Natural killer cell (primary cell): ENCODE measurements around the gene STX2. TPM values are rescaled to one million over a fixed set of nuclear protein-coding genes. Genes with fewer than 3 reads are reported as not detected.
A peak's percentile ranks its signal among the peaks of the same experiment; 100 is the strongest.
"Not testable (repeated sequence)": the region's sequence is repeated elsewhere in the genome, so short reads cannot be mapped to it uniquely, and the experiment has no call there.

Source experiments
- ATAC-seq, 3 donors: fragments of 150-1000 bp in 2 of 3; fragments of 200-7000 bp in 1 of 3; cut with Tn5 transposase; 1 replicate in 1 of 3; 2 replicates in 2 of 3; pipeline ENCODE4 v1.10.0; 2021; ENCODE audit warnings: mild to moderate bottlenecking in 2 of 3, moderate library complexity in 2 of 3
- DNase-seq, 2 donors: peaks; one replicate each; pipeline versions ENCODE4 v3.0.0 to v3.0.0-alpha.2; 2013 to 2021; ENCODE audit warnings: mixed read lengths in 1 of 2
- H3K27ac ChIP-seq: one replicate; pipeline ENCODE4 v1.5.1; 2013; ENCODE audit warnings: mild to moderate bottlenecking, low read length
- H3K27me3 ChIP-seq: one replicate; pipeline ENCODE4 v1.6.1; 2013; ENCODE audit warnings: low read length; ENCODE audit not compliant: control insufficient read depth, insufficient read depth
- H3K36me3 ChIP-seq: one replicate; pipeline ENCODE4 v1.6.1; 2013; ENCODE audit warnings: low read length; ENCODE audit not compliant: control insufficient read depth, insufficient read depth
- H3K4me1 ChIP-seq: one replicate; pipeline ENCODE4 v1.6.1; 2013; ENCODE audit warnings: low read length; ENCODE audit not compliant: control insufficient read depth, insufficient read depth
- H3K4me3 ChIP-seq: one replicate; pipeline ENCODE4 v1.5.1; 2013; ENCODE audit warnings: low read length
- H3K9me3 ChIP-seq: one replicate; pipeline ENCODE4 v1.6.1; 2013; ENCODE audit warnings: low read length; ENCODE audit not compliant: control insufficient read depth, insufficient read depth
- H3K27ac Mint-ChIP-seq, 2 donors: one replicate each; pipeline ENCODE4 v1.8.0; 2022; ENCODE audit warnings: mild to moderate bottlenecking in 2 of 2, mixed read lengths in 2 of 2, moderate library complexity in 1 of 2
- H3K27me3 Mint-ChIP-seq, 2 donors: one replicate each; pipeline ENCODE4 v1.8.0; 2022; ENCODE audit warnings: low read depth in 2 of 2, mixed read lengths in 2 of 2
- H3K36me3 Mint-ChIP-seq: one replicate; pipeline ENCODE4 v1.8.0; 2022; ENCODE audit warnings: mixed read lengths
- H3K4me1 Mint-ChIP-seq, 2 donors: one replicate each; pipeline ENCODE4 v1.8.0; 2022; ENCODE audit warnings: mixed read lengths in 2 of 2
- H3K4me3 Mint-ChIP-seq: one replicate; pipeline ENCODE4 v1.8.0; 2022; ENCODE audit warnings: mild to moderate bottlenecking, moderate library complexity, mixed read lengths
- H3K9me3 Mint-ChIP-seq, 2 donors: one replicate each; pipeline ENCODE4 v1.8.0; 2022; ENCODE audit warnings: mixed read lengths in 2 of 2
- WGBS: methylation state at CpG from one replicate; pipeline ENCODE4 v1.1.7; 2013; ENCODE audit warnings: missing lambda C conversion rate; ENCODE audit not compliant: insufficient coverage; 5-methylcytosine and 5-hydroxymethylcytosine counted together
- intact Hi-C: fragments of 100-400 bp; cut with micrococcal nuclease; formaldehyde crosslinking; loops from one replicate; pipeline ENCODE4 v1.14.2; 2022
- total RNA-seq, 4 donors: library from RNA; stranded (reverse); fragments of 120-200 nt in 1 of 4; gene quantifications; one replicate each; pipeline versions ENCODE4 v1.2.3 to v1.2.4, GENCODE V29; 2013 to 2022
- TF ChIP-seq, protein P1 (sequence below): fragments of 200-600 bp; IDR thresholded peaks from one replicate; pipeline ENCODE4 v1.8.0; 2022; ENCODE audit warnings: antibody characterized with exemption

STX2 gene
- total RNA-seq, 3 donors from 2014 or later (not counting 1 experiment from before 2014, with no cell fraction given): 7.9 to 14.4 (median 14.1) TPM

DNA sequence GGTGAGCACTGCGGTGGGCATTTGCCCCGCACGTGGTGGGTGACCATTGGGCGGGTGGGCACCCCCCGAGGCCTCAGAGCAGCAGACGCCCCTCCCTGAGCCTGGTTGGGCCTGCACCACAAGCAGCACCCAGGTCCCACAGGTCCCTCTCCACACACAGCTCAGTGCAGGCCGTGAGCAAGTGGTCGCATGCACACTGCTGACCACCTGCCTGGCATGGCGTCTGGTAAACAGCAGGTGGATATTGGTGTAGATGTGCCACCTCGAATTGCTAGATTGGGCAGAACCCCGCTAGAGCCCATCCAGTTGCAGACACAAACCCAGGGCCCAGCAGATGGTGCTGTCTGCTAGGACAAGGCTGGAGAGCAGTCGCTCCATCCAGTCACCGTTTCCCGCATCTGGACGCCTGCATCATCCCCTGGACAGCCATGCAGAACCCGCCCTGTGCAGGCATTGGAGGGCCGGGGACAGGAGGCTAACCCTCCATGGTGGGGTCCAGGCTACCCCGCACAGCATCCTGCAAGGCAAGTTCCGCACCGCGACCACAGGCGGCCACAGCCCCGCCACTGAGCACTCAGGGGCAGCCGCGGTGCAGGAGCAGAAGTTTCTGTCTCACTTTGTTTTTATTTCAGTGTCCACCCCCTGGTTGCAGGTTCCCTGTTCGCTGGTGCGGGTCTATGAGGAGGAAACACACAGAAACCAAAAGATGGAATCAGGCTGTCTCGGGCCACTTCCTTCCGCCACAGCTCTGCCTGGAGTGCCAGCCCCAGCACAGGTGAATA lies 77.3 kb downstream of the STX2 start:
- no peaks in the 10 kb centered on the region for H3K9me3 Mint-ChIP-seq
- peak in 1 of 2 donors; percentile 74 for DNase-seq
- no peaks in the 10 kb centered on the region for H3K9me3 ChIP-seq
- H3K27ac ChIP-seq: no peak overlapping the region
- no peak overlapping the region for H3K27ac Mint-ChIP-seq
- intact Hi-C loops: loop anchor here (1.0 kb wide), 1 partner anchor 57 kb away; no protein-coding TSS in a partner anchor
- H3K4me3 Mint-ChIP-seq: no peak overlapping the region
- H3K36me3 Mint-ChIP-seq: no peaks in the 10 kb centered on the region
- no peaks in the 10 kb centered on the region for H3K36me3 ChIP-seq
- TF ChIP-seq, protein P1, sequence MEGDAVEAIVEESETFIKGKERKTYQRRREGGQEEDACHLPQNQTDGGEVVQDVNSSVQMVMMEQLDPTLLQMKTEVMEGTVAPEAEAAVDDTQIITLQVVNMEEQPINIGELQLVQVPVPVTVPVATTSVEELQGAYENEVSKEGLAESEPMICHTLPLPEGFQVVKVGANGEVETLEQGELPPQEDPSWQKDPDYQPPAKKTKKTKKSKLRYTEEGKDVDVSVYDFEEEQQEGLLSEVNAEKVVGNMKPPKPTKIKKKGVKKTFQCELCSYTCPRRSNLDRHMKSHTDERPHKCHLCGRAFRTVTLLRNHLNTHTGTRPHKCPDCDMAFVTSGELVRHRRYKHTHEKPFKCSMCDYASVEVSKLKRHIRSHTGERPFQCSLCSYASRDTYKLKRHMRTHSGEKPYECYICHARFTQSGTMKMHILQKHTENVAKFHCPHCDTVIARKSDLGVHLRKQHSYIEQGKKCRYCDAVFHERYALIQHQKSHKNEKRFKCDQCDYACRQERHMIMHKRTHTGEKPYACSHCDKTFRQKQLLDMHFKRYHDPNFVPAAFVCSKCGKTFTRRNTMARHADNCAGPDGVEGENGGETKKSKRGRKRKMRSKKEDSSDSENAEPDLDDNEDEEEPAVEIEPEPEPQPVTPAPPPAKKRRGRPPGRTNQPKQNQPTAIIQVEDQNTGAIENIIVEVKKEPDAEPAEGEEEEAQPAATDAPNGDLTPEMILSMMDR: peak; percentile 18
- peaks cover 2% of the 10 kb centered on the region for H3K27me3 ChIP-seq
- peak; percentile 30 to 45 (median 43) for ATAC-seq
- WGBS: 19% methylated on average over 29 of the region's 29 CpGs
- no peak overlapping the region for H3K4me3 ChIP-seq
- H3K4me1 Mint-ChIP-seq: no peaks in the 10 kb centered on the region
- peaks cover 19% of the 10 kb centered on the region for H3K4me1 ChIP-seq
- peaks cover 0 to 13% of the 10 kb centered on the region in 2 donors for H3K27me3 Mint-ChIP-seq

DNA sequence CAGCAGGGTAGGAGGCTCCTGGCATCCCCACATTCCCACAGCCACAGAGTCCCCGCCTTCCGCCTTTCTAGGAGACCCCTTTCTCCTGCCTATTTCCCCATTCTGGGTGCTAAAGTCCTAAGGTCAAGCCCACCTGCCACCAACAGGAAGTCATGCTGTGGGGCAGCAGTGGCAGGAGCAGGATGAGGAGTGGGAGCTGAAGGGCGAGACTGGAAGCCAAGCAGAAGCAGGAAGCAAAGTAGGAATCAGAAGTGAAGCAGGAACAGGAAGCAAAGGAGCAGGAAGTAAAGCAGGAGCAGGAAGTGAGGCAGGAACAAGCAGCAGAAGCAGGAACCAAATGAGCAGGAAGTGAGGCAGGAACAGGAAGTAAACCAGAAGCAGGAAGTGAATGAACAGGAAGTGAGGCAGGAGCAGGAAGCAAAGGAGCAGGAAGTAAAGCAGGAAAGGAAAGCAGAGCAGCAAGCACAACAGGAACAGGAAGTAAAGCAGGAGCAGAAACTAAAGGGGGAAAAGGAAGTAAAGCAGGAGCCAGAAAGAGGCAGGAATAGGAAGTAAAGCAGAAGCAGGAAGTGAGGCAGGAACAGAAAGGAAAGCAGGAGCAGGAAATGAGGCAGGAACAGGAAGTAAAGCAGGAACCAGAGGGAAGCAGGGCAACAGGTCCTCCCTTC lies 84.7 kb downstream of the STX2 start:
- TF ChIP-seq, protein P1: no peak
- Histone ChIP-seq H3K4me1 (peaks cover 12% of the 10 kb centered on the region), H3K9me3 (peaks cover 18% of the 10 kb centered on the region), H3K4me3 (no peak overlapping the region), H3K36me3 (no peaks in the 10 kb centered on the region), H3K27ac (peak overlapping the region; percentile 65), H3K27me3 (no peaks in the 10 kb centered on the region)
- DNase-seq: peak in 1 of 2 donors; percentile 22
- ATAC-seq: no peak
- peak overlapping the region; percentile 79 to 80 for H3K27ac Mint-ChIP-seq
- peaks cover 0 to 6% of the 10 kb centered on the region in 2 donors for H3K27me3 Mint-ChIP-seq
- peaks cover 8% of the 10 kb centered on the region for H3K36me3 Mint-ChIP-seq
- 94% methylated on average over 3 of the region's 3 CpGs for WGBS
- peaks cover 8 to 17% of the 10 kb centered on the region in 2 donors for H3K4me1 Mint-ChIP-seq
- peak overlapping the region; percentile 29 for H3K4me3 Mint-ChIP-seq
- peaks cover 5 to 6% of the 10 kb centered on the region in 2 donors for H3K9me3 Mint-ChIP-seq
- intact Hi-C loops: no loop called here

DNA sequence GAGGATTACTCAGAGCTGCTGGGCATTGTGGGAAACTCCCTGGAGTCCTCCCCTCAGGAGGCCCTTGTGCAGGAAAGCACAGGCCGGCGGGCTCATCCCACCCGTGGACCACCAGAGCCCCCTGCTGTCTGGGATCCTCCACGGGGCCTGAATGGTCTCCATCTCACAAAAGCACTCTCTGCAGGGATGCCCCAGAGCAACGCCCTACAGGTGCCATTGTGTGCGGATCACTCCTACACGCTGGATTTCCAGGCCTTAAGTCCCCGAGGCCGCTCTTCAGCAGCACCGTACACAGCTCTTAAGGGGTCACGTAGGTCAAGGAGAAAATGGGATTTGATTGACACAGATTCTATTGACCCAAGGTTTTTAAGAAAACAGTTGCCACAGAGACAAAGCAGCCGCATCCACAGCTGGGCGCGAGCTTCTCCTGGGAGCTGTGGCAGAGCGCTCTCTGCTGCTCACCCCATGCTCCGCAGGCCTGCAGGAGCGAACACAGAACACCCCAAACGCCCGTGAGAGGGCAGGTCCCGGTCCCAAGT lies 86.3 kb downstream of the STX2 start:
- H3K4me1 ChIP-seq: peaks cover 16% of the 10 kb centered on the region
- WGBS: 92% methylated on average over 20 of the region's 20 CpGs
- DNase-seq (no peak), ATAC-seq (peak in 1 of 3 donors; percentile 8)
- TF ChIP-seq, protein P1: no peak
- H3K36me3 ChIP-seq: no peaks in the 10 kb centered on the region
- H3K27ac ChIP-seq: no peak overlapping the region
- Mint-ChIP-seq H3K4me3 (no peak overlapping the region), H3K27ac (no peak overlapping the region), H3K36me3 (peaks cover 8% of the 10 kb centered on the region), H3K4me1 (peaks cover 12 to 23% of the 10 kb centered on the region in 2 donors), H3K9me3 (peaks cover 5 to 6% of the 10 kb centered on the region in 2 donors), H3K27me3 (peaks cover 6 to 12% of the 10 kb centered on the region in 2 donors)
- no peak overlapping the region for H3K4me3 ChIP-seq
- intact Hi-C loops: no loop called here
- no peaks in the 10 kb centered on the region for H3K27me3 ChIP-seq
- H3K9me3 ChIP-seq: peaks cover 18% of the 10 kb centered on the region

DNA sequence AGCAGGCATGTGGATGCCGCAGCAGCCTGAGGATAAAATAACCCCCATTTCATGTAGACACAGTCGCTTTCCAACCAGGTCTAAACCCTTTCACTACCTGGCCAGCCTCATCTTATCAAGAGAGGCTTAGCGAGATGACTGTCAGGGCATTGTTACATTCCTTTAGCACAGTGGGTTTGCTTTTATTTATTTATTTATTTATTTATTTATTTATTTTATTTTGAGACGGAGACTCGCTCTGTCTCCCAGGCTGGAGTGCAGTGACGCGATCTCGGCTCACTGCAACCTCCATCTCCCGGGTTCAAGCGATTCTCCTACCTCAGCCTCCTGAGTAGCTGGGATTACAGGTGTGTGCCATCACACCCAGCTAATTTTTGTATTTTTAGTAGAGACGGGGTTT lies 87.0 kb downstream of the STX2 start:
- H3K27ac ChIP-seq, H3K36me3 ChIP-seq, H3K27ac Mint-ChIP-seq, H3K4me3 ChIP-seq, H3K36me3 Mint-ChIP-seq, H3K4me3 Mint-ChIP-seq, ATAC-seq, H3K9me3 Mint-ChIP-seq, H3K27me3 ChIP-seq, intact Hi-C loops, DNase-seq: not testable (repeated sequence)
- Histone ChIP-seq H3K9me3 (peaks cover 18% of the 10 kb centered on the region), H3K4me1 (peaks cover 16% of the 10 kb centered on the region)
- WGBS: 98% methylated on average over 9 of the region's 11 CpGs
- H3K4me1 Mint-ChIP-seq: peaks cover 14 to 23% of the 10 kb centered on the region in 2 donors
- H3K27me3 Mint-ChIP-seq: peaks cover 9 to 14% of the 10 kb centered on the region in 2 donors
